ENCODE data around the gene SPATA31C2. TPM values are rescaled to one million over a fixed set of nuclear protein-coding genes. Genes with fewer than 3 reads are reported as not detected.

The SPATA31C2 gene
- total and polyA plus RNA-seq, 2 of the 13 experiments (the other 11 are each of a cell fraction or from before 2014, with no cell fraction given): not detected

DNA sequence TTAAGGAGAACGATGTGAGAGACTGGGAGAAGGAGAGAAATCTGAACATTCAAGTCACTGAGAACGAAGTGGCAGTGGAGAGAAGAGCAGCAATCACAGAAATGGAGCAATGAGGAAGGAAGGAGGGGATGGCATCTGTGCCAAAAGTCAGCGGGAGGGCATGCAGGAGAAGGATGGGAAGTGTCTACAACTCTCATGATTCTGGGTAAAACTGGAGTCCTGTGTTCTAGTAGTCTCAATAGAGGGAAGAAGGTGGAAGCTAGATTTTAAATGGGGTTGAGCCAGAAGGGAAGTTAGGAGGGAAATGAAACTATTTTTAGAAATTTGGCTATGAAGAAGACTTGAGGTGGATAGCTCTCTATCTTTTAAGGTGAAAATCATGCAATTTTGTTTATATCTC lies 39.1 kb upstream of the SPATA31C2 start:
- POLR2A ChIA-PET: no interaction called here
- 26% methylated on average over 3 of the region's 3 CpGs for WGBS (ENCODE audit: low lambda C conversion rate)
- Histone ChIP-seq H3K27me3 (ENCODE audit: control insufficient read depth in 1 of 2, insufficient read depth in 2 of 2, low read length in 2 of 2) (no peaks in the 10 kb centered on the region), H3K9me3 (ENCODE audit: low read length) (no peaks in the 10 kb centered on the region), H3K9ac (ENCODE audit: insufficient read depth, low read depth, low read length) (no peak overlapping the region), H3K4me2 (ENCODE audit: low read depth, low read length) (no peak overlapping the region), H3K36me3 (replicated peaks in 1 of 2; ENCODE audit: control insufficient read depth in 1 of 2, insufficient read depth in 2 of 2, low read length in 2 of 2) (no peaks in the 10 kb centered on the region), H4K20me1 (ENCODE audit: insufficient read depth, low read length) (no peaks in the 10 kb centered on the region), H3K4me1 (ENCODE audit: insufficient read depth, low read length) (no peaks in the 10 kb centered on the region), H3K79me2 (ENCODE audit: insufficient read depth, low read length) (no peaks in the 10 kb centered on the region), H3K27ac (ENCODE audit: extremely low read length, insufficient read depth, low read length) (no peak overlapping the region), H2AFZ (ENCODE audit: low read length) (no peak overlapping the region), H3K4me3 (replicated peaks in 1 of 3; ENCODE audit: insufficient read depth in 1 of 3, low read depth in 2 of 3, low read length in 3 of 3) (no peak overlapping the region)
- intact Hi-C loops (cut with micrococcal nuclease; ENCODE audit: unreplicated experiment): no loop called here
- no TSS peak for BruUV-seq (replicated peaks)
- CTCF ChIA-PET (ENCODE audit: low intra/inter-chr PET ratio, low total read pairs): no interaction called here
- TF ChIP-seq, protein P1, sequence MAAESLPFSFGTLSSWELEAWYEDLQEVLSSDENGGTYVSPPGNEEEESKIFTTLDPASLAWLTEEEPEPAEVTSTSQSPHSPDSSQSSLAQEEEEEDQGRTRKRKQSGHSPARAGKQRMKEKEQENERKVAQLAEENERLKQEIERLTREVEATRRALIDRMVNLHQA (CRISPR knock-in tag; IDR thresholded peaks at IDR 0.05): no peak
- TF ChIP-seq, protein P2, sequence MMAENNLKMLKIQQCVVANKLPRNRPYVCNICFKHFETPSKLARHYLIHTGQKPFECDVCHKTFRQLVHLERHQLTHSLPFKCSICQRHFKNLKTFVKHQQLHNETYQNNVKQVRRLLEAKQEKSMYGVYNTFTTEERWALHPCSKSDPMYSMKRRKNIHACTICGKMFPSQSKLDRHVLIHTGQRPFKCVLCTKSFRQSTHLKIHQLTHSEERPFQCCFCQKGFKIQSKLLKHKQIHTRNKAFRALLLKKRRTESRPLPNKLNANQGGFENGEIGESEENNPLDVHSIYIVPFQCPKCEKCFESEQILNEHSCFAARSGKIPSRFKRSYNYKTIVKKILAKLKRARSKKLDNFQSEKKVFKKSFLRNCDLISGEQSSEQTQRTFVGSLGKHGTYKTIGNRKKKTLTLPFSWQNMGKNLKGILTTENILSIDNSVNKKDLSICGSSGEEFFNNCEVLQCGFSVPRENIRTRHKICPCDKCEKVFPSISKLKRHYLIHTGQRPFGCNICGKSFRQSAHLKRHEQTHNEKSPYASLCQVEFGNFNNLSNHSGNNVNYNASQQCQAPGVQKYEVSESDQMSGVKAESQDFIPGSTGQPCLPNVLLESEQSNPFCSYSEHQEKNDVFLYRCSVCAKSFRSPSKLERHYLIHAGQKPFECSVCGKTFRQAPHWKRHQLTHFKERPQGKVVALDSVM (CRISPR knock-in tag; IDR thresholded peaks at IDR 0.05): no peak
- TF ChIP-seq SMAD9 (CRISPR knock-in tag; IDR thresholded peaks at IDR 0.05) (no peak), ZC3H13 (CRISPR knock-in tag; IDR thresholded peaks at IDR 0.05) (no peak), ZNF256 (CRISPR knock-in tag; conservative IDR thresholded peaks at IDR 0.05) (no peak), ZSCAN22 (CRISPR knock-in tag; IDR thresholded peaks at IDR 0.05) (no peak), ZNF207 (IDR thresholded peaks at IDR 0.05; ENCODE audit: borderline replicate concordance) (no peak), ZNF335 (CRISPR knock-in tag; IDR thresholded peaks at IDR 0.05) (no peak), PCBP1 (IDR thresholded peaks at IDR 0.05; ENCODE audit: borderline replicate concordance, low read depth, low read length) (no peak), KDM6A (CRISPR knock-in tag; IDR thresholded peaks at IDR 0.05; ENCODE audit: low read depth) (no peak)
- TF ChIP-seq, protein P3, sequence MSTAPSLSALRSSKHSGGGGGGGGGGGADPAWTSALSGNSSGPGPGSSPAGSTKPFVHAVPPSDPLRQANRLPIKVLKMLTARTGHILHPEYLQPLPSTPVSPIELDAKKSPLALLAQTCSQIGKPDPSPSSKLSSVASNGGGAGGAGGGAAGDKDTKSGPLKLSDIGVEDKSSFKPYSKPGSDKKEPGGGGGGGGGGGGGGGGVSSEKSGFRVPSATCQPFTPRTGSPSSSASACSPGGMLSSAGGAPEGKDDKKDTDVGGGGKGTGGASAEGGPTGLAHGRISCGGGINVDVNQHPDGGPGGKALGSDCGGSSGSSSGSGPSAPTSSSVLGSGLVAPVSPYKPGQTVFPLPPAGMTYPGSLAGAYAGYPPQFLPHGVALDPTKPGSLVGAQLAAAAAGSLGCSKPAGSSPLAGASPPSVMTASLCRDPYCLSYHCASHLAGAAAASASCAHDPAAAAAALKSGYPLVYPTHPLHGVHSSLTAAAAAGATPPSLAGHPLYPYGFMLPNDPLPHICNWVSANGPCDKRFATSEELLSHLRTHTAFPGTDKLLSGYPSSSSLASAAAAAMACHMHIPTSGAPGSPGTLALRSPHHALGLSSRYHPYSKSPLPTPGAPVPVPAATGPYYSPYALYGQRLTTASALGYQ (CRISPR knock-in tag; IDR thresholded peaks at IDR 0.05): no peak
- TF ChIP-seq, protein P4, sequence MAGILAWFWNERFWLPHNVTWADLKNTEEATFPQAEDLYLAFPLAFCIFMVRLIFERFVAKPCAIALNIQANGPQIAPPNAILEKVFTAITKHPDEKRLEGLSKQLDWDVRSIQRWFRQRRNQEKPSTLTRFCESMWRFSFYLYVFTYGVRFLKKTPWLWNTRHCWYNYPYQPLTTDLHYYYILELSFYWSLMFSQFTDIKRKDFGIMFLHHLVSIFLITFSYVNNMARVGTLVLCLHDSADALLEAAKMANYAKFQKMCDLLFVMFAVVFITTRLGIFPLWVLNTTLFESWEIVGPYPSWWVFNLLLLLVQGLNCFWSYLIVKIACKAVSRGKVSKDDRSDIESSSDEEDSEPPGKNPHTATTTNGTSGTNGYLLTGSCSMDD (CRISPR knock-in tag; IDR thresholded peaks at IDR 0.05): no peak
- DNase-seq (ENCODE audit: low spot score) (no peak), FAIRE-seq (no peak), ATAC-seq (no peak)
- in situ Hi-C loops (cut with HindIII; ENCODE audit: extremely low pct_ligation_motif_present, low pct_unique_long_range_greater_than_20kb): loop anchor here (10.0 kb wide), 1 partner anchor 397 kb away; no protein-coding TSS in a partner anchor

All from HepG2 (cell line).